Esophagus (tissue), 2 donors: ENCODE results near the gene RNASEL. TPM values are rescaled to one million over a fixed set of nuclear protein-coding genes. Genes with fewer than 3 reads are reported as not detected.
"Not testable (repeated sequence)": the region's sequence is repeated elsewhere in the genome, so short reads cannot be mapped to it uniquely, and the experiment has no call there.

Experiments
- H3K27ac ChIP-seq, 2 donors: one replicate each; pipeline ENCODE4 v1.5.1; 2013; ENCODE audit warnings: low read depth in 2 of 2, mild to moderate bottlenecking in 2 of 2, inconsistent platforms in 1 of 2, low read length in 1 of 2, moderate library complexity in 1 of 2
- H3K27me3 ChIP-seq, 2 donors: one replicate each; pipeline ENCODE4 v1.6.1; 2013; ENCODE audit warnings: low read length in 2 of 2, control low read depth in 1 of 2, mild to moderate bottlenecking in 1 of 2; ENCODE audit not compliant: insufficient read depth in 2 of 2, control insufficient read depth in 1 of 2
- H3K36me3 ChIP-seq, 2 donors: one replicate each; pipeline ENCODE4 v1.6.1; 2013; ENCODE audit warnings: low read length in 1 of 2; ENCODE audit not compliant: control insufficient read depth in 2 of 2, insufficient read depth in 2 of 2
- H3K4me1 ChIP-seq, 2 donors: one replicate each; pipeline ENCODE4 v1.6.1; 2013; ENCODE audit warnings: low read length in 1 of 2; ENCODE audit not compliant: control insufficient read depth in 2 of 2, insufficient read depth in 2 of 2
- H3K4me3 ChIP-seq, 2 donors: one replicate each; pipeline ENCODE4 v1.5.1; 2013; ENCODE audit warnings: low read length in 2 of 2, mild to moderate bottlenecking in 2 of 2, low read depth in 1 of 2, moderate library complexity in 1 of 2
- H3K9me3 ChIP-seq, 2 donors: one replicate each; pipeline ENCODE4 v1.6.1; 2013; ENCODE audit warnings: mild to moderate bottlenecking in 2 of 2, low read depth in 1 of 2, low read length in 1 of 2, moderate library complexity in 1 of 2; ENCODE audit not compliant: control insufficient read depth in 2 of 2, insufficient read depth in 1 of 2
- WGBS, 2 donors: extraction: QIAGEN DNeasy Blood & Tissue Kit; methylation state at CpG; one replicate each; pipeline ENCODE4 v1.1.7; 2013; 5-methylcytosine and 5-hydroxymethylcytosine counted together
- polyA plus RNA-seq, 2 donors: library from polyadenylated mRNA; stranded (reverse); fragments of 200-250 nt; gene quantifications; one replicate each; pipeline ENCODE4 v1.2.3, GENCODE V29; 2013
- donor health status: healthy with polysubstance abuse.
- donor health status: Bipolar disorder and iron deficiency.

RNASEL gene
- polyA plus RNA-seq = 1 to 10 TPM; 3.8 to 5.8 TPM

GRCh38 chr1:182588500-182589396 lies at the start of gene RNASEL:
Gene RNASEL (minus strand): TSS chr1:182589256. CDS start chr1:182586806, 2,450 bp downstream.
- no peaks in the 10 kb centered on the region for H3K27me3 ChIP-seq
- 2 to 3% methylated on average over 20 of the region's 20 CpGs for WGBS, 2 donors
- no peaks in the 10 kb centered on the region for H3K36me3 ChIP-seq
- peak within 1 kb of the TSS; percentile 60 to 81 for H3K4me3 ChIP-seq
- H3K27ac ChIP-seq = peak within 1 kb of the TSS; percentile 94 to 99
- peaks cover 0 to 2% of the 10 kb centered on the region in 2 donors for H3K4me1 ChIP-seq
- no peaks in the 10 kb centered on the region for H3K9me3 ChIP-seq

GRCh38 chr1:182637769-182638168 lies 48.7 kb upstream of the RNASEL start:
- no peak overlapping the region for H3K4me3 ChIP-seq
- H3K4me1 ChIP-seq = no peaks in the 10 kb centered on the region
- H3K27ac ChIP-seq = no peak overlapping the region
- H3K36me3 ChIP-seq = no peaks in the 10 kb centered on the region
- no peaks in the 10 kb centered on the region for H3K27me3 ChIP-seq
- 84 to 86% methylated on average over 5 of the region's 5 CpGs for WGBS, 2 donors
- H3K9me3 ChIP-seq = no peaks in the 10 kb centered on the region

- Histone ChIP-seq H3K9me3 (no peaks in the 10 kb centered on the region), H3K27ac (no peak overlapping the region), H3K36me3 (no peaks in the 10 kb centered on the region), H3K27me3 (no peaks in the 10 kb centered on the region), H3K4me3 (no peak overlapping the region), H3K4me1 (peaks cover 0 to 2% of the 10 kb centered on the region in 2 donors)
- 78% methylated on average over 2 of the region's 2 CpGs for WGBS, 2 donors
Observed at GRCh38 chr1:182635871-182636270, 46.8 kb upstream of the RNASEL start.

GRCh38 chr1:182634306-182635072 lies 45.4 kb upstream of the RNASEL start:
- H3K4me3 ChIP-seq = no peak overlapping the region
- H3K4me1 ChIP-seq = peaks cover 0 to 3% of the 10 kb centered on the region in 2 donors
- no peaks in the 10 kb centered on the region for H3K27me3 ChIP-seq
- 91 to 94% methylated on average over 9 of the region's 9 CpGs for WGBS, 2 donors
- H3K27ac ChIP-seq = no peak overlapping the region
- H3K36me3 ChIP-seq = no peaks in the 10 kb centered on the region
- H3K9me3 ChIP-seq = no peaks in the 10 kb centered on the region

- H3K27me3 ChIP-seq = no peaks in the 10 kb centered on the region
- no peaks in the 10 kb centered on the region for H3K36me3 ChIP-seq
- H3K9me3 ChIP-seq = no peaks in the 10 kb centered on the region
- peaks cover 0 to 3% of the 10 kb centered on the region in 2 donors for H3K4me1 ChIP-seq
- no peak overlapping the region for H3K4me3 ChIP-seq
- WGBS, 2 donors = 78% methylated on average over 11 of the region's 11 CpGs
- no peak overlapping the region for H3K27ac ChIP-seq
Observed at GRCh38 chr1:182633657-182634281, 44.7 kb upstream of the RNASEL start.

GRCh38 chr1:182633031-182633430 lies 44.0 kb upstream of the RNASEL start:
- Histone ChIP-seq H3K36me3 (no peaks in the 10 kb centered on the region), H3K27ac (no peak overlapping the region), H3K4me3 (no peak overlapping the region), H3K4me1 (peaks cover 0 to 3% of the 10 kb centered on the region in 2 donors), H3K27me3 (no peaks in the 10 kb centered on the region), H3K9me3 (no peaks in the 10 kb centered on the region)

GRCh38 chr1:182632441-182632857 lies 43.4 kb upstream of the RNASEL start:
- not testable (repeated sequence) for H3K4me3 ChIP-seq, H3K9me3 ChIP-seq, H3K27me3 ChIP-seq, H3K36me3 ChIP-seq, H3K27ac ChIP-seq, H3K4me1 ChIP-seq
- 54 to 55% methylated on average over 12 of the region's 12 CpGs for WGBS, 2 donors

- Histone ChIP-seq H3K27ac (no peak overlapping the region), H3K27me3 (no peaks in the 10 kb centered on the region), H3K36me3 (no peaks in the 10 kb centered on the region), H3K9me3 (no peaks in the 10 kb centered on the region), H3K4me1 (peaks cover under 1 to 3% of the 10 kb centered on the region in 2 donors), H3K4me3 (no peak overlapping the region)
- WGBS, 2 donors = 82 to 88% methylated on average over 1 of the region's 1 CpG
Observed at GRCh38 chr1:182631954-182632353, 42.9 kb upstream of the RNASEL start.

- H3K4me1 ChIP-seq = peaks cover 2 to 5% of the 10 kb centered on the region in 2 donors
- no peaks in the 10 kb centered on the region for H3K27me3 ChIP-seq
- no peaks in the 10 kb centered on the region for H3K36me3 ChIP-seq
- H3K4me3 ChIP-seq = no peak overlapping the region
- no peak overlapping the region for H3K27ac ChIP-seq
- no peaks in the 10 kb centered on the region for H3K9me3 ChIP-seq
Observed at GRCh38 chr1:182631053-182631677, 42.1 kb upstream of the RNASEL start.
